Smooth muscle cell (in vitro differentiated cells): ENCODE measurements around the gene MSLN. TPM values are rescaled to one million over a fixed set of nuclear protein-coding genes. Genes with fewer than 3 reads are reported as not detected.

Source experiments
- DNase-seq: peaks from one replicate; lab custom pipeline; 2025; ENCODE audit not compliant: unreplicated experiment; lab: John Stamatoyannopoulos, UW
- H2AFZ ChIP-seq: fragments of 200-600 bp; sonication (generic); 2 replicates; pipeline ENCODE4 v1.6.0; 2016; ENCODE audit warnings: antibody characterized with exemption, low read depth, mild to moderate bottlenecking
- H3F3A ChIP-seq: fragments of 200-600 bp; sonication (generic); 2 replicates; pipeline ENCODE4 v1.6.0; 2017; ENCODE audit warnings: antibody characterized with exemption, low read depth
- H3K27ac ChIP-seq: fragments of 200-600 bp; sonication (generic); 2 replicates; pipeline ENCODE4 v1.5.1; 2016; ENCODE audit warnings: low read depth, mild to moderate bottlenecking
- H3K27me3 ChIP-seq: fragments of 200-600 bp; sonication (generic); 2 replicates; pipeline ENCODE4 v1.6.1; 2016; ENCODE audit warnings: low read depth, mild to moderate bottlenecking
- H3K36me3 ChIP-seq: fragments of 200-600 bp; sonication (generic); 2 replicates; pipeline ENCODE4 v1.5.1; 2016; ENCODE audit warnings: low read depth
- H3K4me1 ChIP-seq: fragments of 200-600 bp; sonication (generic); 2 replicates; pipeline ENCODE4 v1.5.1; 2016; ENCODE audit warnings: low read depth
- H3K4me2 ChIP-seq: fragments of 200-600 bp; sonication (generic); 2 replicates; pipeline ENCODE4 v1.6.0; 2016; ENCODE audit warnings: mild to moderate bottlenecking
- H3K4me3 ChIP-seq: fragments of 200-600 bp; sonication (generic); 2 replicates; pipeline ENCODE4 v1.5.1; 2016; ENCODE audit warnings: mild to moderate bottlenecking
- H3K79me2 ChIP-seq: fragments of 200-600 bp; sonication (generic); 2 replicates; pipeline ENCODE4 v1.6.0; 2016; ENCODE audit warnings: low read depth, mild to moderate bottlenecking
- H3K9ac ChIP-seq: fragments of 200-600 bp; sonication (generic); 2 replicates; pipeline ENCODE4 v1.6.0; 2016; ENCODE audit warnings: low read depth
- H3K9me3 ChIP-seq: fragments of 200-600 bp; sonication (generic); replicated peaks from 2 replicates; pipeline ENCODE4 v1.5.1; 2016; ENCODE audit warnings: low read depth
- H4K20me1 ChIP-seq: fragments of 200-600 bp; sonication (generic); 2 replicates; pipeline ENCODE4 v1.6.0; 2016; ENCODE audit warnings: low read depth
- WGBS: methylation state at CpG from one replicate; pipeline ENCODE4 v1.1.7; 2016; ENCODE audit warnings: low lambda C conversion rate; 5-methylcytosine and 5-hydroxymethylcytosine counted together
- polyA plus RNA-seq: library from polyadenylated mRNA; unstranded; fragments of >200 nt; fragmentation: Nextera tagmentation; extraction: Ambion mirVana; gene quantifications from 2 replicates; pipeline ENCODE4 v1.2.1, GENCODE V29; 2016
- total RNA-seq: library from RNA; depleted of rRNA; stranded (reverse); fragments of >200 nt; gene quantifications from 2 replicates; pipeline ENCODE4 v1.2.3, GENCODE V29; 2014
- TF ChIP-seq, protein P1 (sequence below): fragments of 200-600 bp; sonication (generic); IDR thresholded peaks from 2 replicates; pipeline ENCODE4 v1.5.1; 2017; ENCODE audit warnings: borderline replicate concordance, mild to moderate bottlenecking, antibody characterized with exemption; ENCODE audit not compliant: insufficient read depth, poor library complexity, severe bottlenecking

The MSLN gene
- total and polyA plus RNA-seq, 2 experiments from 2014 or later: 0.26 to 3.7 TPM

GRCh38 chr16:733382-734207 lies 26.9 kb upstream of the MSLN start:
- no peak for DNase-seq
- Histone ChIP-seq H3K9me3 (no peaks in the 10 kb centered on the region), H3K4me2 (no peak overlapping the region), H3F3A (no peaks in the 10 kb centered on the region), H3K4me1 (peaks cover 1% of the 10 kb centered on the region), H3K4me3 (no peak overlapping the region), H4K20me1 (no peaks in the 10 kb centered on the region), H3K27ac (no peak overlapping the region), H3K27me3 (no peaks in the 10 kb centered on the region), H3K79me2 (no peaks in the 10 kb centered on the region), H2AFZ (no peak overlapping the region), H3K36me3 (no peaks in the 10 kb centered on the region), H3K9ac (no peak overlapping the region)
- 91% methylated on average over 34 of the region's 34 CpGs for WGBS
- TF ChIP-seq, protein P1, sequence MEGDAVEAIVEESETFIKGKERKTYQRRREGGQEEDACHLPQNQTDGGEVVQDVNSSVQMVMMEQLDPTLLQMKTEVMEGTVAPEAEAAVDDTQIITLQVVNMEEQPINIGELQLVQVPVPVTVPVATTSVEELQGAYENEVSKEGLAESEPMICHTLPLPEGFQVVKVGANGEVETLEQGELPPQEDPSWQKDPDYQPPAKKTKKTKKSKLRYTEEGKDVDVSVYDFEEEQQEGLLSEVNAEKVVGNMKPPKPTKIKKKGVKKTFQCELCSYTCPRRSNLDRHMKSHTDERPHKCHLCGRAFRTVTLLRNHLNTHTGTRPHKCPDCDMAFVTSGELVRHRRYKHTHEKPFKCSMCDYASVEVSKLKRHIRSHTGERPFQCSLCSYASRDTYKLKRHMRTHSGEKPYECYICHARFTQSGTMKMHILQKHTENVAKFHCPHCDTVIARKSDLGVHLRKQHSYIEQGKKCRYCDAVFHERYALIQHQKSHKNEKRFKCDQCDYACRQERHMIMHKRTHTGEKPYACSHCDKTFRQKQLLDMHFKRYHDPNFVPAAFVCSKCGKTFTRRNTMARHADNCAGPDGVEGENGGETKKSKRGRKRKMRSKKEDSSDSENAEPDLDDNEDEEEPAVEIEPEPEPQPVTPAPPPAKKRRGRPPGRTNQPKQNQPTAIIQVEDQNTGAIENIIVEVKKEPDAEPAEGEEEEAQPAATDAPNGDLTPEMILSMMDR: peak; percentile 29

- H3K36me3 ChIP-seq: no peaks in the 10 kb centered on the region
- no peak overlapping the region for H3K4me3 ChIP-seq
- H3K9me3 ChIP-seq: no peaks in the 10 kb centered on the region
- H3K9ac ChIP-seq: no peak overlapping the region
- DNase-seq: no peak
- H3K4me2 ChIP-seq: no peak overlapping the region
- no peak overlapping the region for H2AFZ ChIP-seq
- no peaks in the 10 kb centered on the region for H3K79me2 ChIP-seq
- H3K4me1 ChIP-seq: no peaks in the 10 kb centered on the region
- TF ChIP-seq, protein P1: no peak
- no peaks in the 10 kb centered on the region for H4K20me1 ChIP-seq
- H3K27me3 ChIP-seq: no peaks in the 10 kb centered on the region
- WGBS: 94% methylated on average over 46 of the region's 49 CpGs
- H3F3A ChIP-seq: no peaks in the 10 kb centered on the region
- no peak overlapping the region for H3K27ac ChIP-seq
These were observed 26.1 kb upstream of the MSLN start for GRCh38 chr16:734208-734980.

GRCh38 chr16:734981-735881 lies 25.3 kb upstream of the MSLN start:
- H3K9ac ChIP-seq: no peak overlapping the region
- TF ChIP-seq, protein P1: no peak

More at GRCh38 chr16:734981-735881, 25.3 kb upstream of the MSLN start:
- no peaks in the 10 kb centered on the region for H4K20me1 ChIP-seq
- WGBS: 96% methylated on average over 25 of the region's 25 CpGs
- no peaks in the 10 kb centered on the region for H3K27me3 ChIP-seq
- no peak overlapping the region for H3K27ac ChIP-seq
- H3F3A ChIP-seq: no peaks in the 10 kb centered on the region
- H3K9me3 ChIP-seq: no peaks in the 10 kb centered on the region
- H3K4me1 ChIP-seq: peaks cover 4% of the 10 kb centered on the region
- no peaks in the 10 kb centered on the region for H3K79me2 ChIP-seq
- DNase-seq: no peak
- no peak overlapping the region for H2AFZ ChIP-seq
- no peak overlapping the region for H3K4me3 ChIP-seq
- no peak overlapping the region for H3K4me2 ChIP-seq
- H3K36me3 ChIP-seq: no peaks in the 10 kb centered on the region
